IPS-18a (cell line): ENCODE data around the gene HYDIN.

Source experiments
- H3K27ac ChIP-seq: one replicate; pipeline ENCODE4 v1.5.1; 2013; ENCODE audit warnings: low read length
- H3K27me3 ChIP-seq: one replicate; pipeline ENCODE4 v1.6.1; 2013; ENCODE audit warnings: mild to moderate bottlenecking, low read length; ENCODE audit not compliant: control insufficient read depth, insufficient read depth
- H3K36me3 ChIP-seq: one replicate; pipeline ENCODE4 v1.6.1; 2013; ENCODE audit warnings: low read depth, low read length; ENCODE audit not compliant: control insufficient read depth
- H3K4me1 ChIP-seq: one replicate; pipeline ENCODE4 v1.6.1; 2013; ENCODE audit warnings: low read depth, low read length; ENCODE audit not compliant: control insufficient read depth
- H3K4me3 ChIP-seq: one replicate; pipeline ENCODE4 v1.5.1; 2013; ENCODE audit warnings: low read length
- H3K9ac ChIP-seq: one replicate; pipeline ENCODE4 v1.6.1; 2013; ENCODE audit warnings: mild to moderate bottlenecking, low read length, moderate library complexity
- H3K9me3 ChIP-seq: one replicate; pipeline ENCODE4 v1.6.1; 2013; ENCODE audit warnings: low read depth, low read length; ENCODE audit not compliant: control insufficient read depth

The HYDIN gene

GRCh38 chr16:70793851-70794502, 436.5 kb downstream of the HYDIN start:
- H3K27me3 ChIP-seq = no peaks in the 10 kb centered on the region
- no peak overlapping the region for H3K9ac ChIP-seq
- H3K36me3 ChIP-seq = peaks cover 4% of the 10 kb centered on the region
- no peak overlapping the region for H3K4me3 ChIP-seq
- H3K4me1 ChIP-seq = no peaks in the 10 kb centered on the region
- no peaks in the 10 kb centered on the region for H3K9me3 ChIP-seq
- no peak overlapping the region for H3K27ac ChIP-seq

DNA sequence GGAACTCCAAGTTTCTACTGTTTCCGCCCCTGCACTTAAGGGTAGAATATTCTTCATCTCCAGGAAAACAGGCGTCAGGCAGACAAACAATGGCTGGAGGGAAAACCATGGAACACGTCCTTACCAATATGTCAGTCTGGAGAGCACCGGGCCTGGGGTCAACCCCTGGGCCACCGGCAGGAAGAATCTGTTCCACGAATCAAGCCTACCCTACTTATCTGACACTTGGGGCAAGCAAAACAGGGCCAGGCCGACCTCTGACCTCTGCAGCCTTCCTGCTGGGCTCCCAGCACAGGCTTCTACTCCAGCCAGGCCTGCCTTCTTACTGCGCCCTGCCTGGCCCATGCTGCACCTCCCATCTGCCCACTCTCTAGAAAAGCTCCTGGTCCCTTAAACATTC, 439.7 kb downstream of the HYDIN start:
- H3K4me3 ChIP-seq = no peak overlapping the region
- H3K36me3 ChIP-seq = peaks cover 7% of the 10 kb centered on the region
- H3K27me3 ChIP-seq = no peaks in the 10 kb centered on the region
- no peaks in the 10 kb centered on the region for H3K4me1 ChIP-seq
- no peak overlapping the region for H3K27ac ChIP-seq
- no peak overlapping the region for H3K9ac ChIP-seq
- H3K9me3 ChIP-seq = no peaks in the 10 kb centered on the region

GRCh38 chr16:70789595-70790447, 440.7 kb downstream of the HYDIN start:
- no peak overlapping the region for H3K4me3 ChIP-seq

DNA sequence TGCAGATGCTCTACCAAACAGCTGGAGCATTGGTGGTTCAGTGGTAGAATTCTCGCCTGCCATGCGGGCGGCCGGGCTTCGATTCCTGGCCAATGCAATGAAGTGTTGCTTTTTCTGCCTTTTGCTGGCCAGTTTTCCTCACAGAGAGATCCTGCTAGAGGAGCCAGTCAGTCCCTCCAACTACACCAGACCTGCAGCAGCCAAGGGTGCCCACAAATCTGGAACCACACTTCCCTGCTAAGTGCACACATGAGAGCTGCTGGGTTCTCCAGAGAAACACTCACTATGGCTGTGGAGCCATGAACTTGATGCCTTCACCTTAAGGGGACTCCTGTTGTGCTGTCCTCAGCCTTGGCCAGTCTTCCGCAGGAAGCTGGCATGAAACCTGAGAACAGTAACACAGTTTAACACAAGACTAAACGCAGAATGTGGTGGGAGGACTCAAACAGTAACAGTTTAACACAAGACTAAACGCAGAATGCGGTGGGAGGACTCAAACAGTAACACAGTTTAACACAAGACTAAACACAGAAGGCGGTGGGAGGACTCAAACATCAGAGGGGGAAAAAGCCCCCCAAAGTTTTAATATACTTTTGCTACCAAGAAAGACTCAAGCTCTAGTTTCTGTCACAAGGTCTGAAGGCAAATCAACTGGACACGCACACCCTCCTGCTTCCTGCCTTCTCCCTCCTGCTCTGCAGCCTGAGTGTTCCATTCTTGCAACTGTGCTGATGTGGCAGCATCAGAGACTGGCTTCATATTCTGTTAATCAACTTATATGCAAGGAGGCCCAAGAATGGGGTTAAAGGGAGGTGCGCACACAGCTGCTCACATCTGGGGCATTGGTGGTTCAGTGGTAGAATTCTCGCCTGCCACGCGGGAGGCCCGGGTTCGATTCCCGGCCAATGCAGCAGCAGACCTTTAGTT, 441.6 kb downstream of the HYDIN start:
- Histone ChIP-seq H3K4me1 (no peaks in the 10 kb centered on the region), H3K9me3 (no peaks in the 10 kb centered on the region)

More at GRCh38 chr16:70789595-70790447, 440.7 kb downstream of the HYDIN start:
- Histone ChIP-seq H3K27me3 (no peaks in the 10 kb centered on the region), H3K27ac (no peak overlapping the region), H3K4me1 (no peaks in the 10 kb centered on the region), H3K36me3 (peaks cover 10% of the 10 kb centered on the region), H3K9ac (no peak overlapping the region), H3K9me3 (no peaks in the 10 kb centered on the region)

GRCh38 chr16:70786020-70786755, 444.3 kb downstream of the HYDIN start:
- Histone ChIP-seq H3K4me1 (no peaks in the 10 kb centered on the region), H3K36me3 (peaks cover 43% of the 10 kb centered on the region), H3K9me3 (no peaks in the 10 kb centered on the region), H3K27me3 (no peaks in the 10 kb centered on the region), H3K4me3 (no peak overlapping the region), H3K9ac (no peak overlapping the region), H3K27ac (no peak overlapping the region)

More for the DNA sequence above, 441.6 kb downstream of the HYDIN start:
- no peaks in the 10 kb centered on the region for H3K27me3 ChIP-seq
- H3K9ac ChIP-seq = no peak overlapping the region
- peaks cover 17% of the 10 kb centered on the region for H3K36me3 ChIP-seq
- H3K4me3 ChIP-seq = no peak overlapping the region
- H3K27ac ChIP-seq = no peak overlapping the region

- no peak overlapping the region for H3K4me3 ChIP-seq
- H3K9ac ChIP-seq = no peak overlapping the region
- H3K9me3 ChIP-seq = no peaks in the 10 kb centered on the region
- H3K36me3 ChIP-seq = peaks cover 53% of the 10 kb centered on the region
- no peaks in the 10 kb centered on the region for H3K27me3 ChIP-seq
- no peak overlapping the region for H3K27ac ChIP-seq
- no peaks in the 10 kb centered on the region for H3K4me1 ChIP-seq
Measured at GRCh38 chr16:70784692-70785555, 445.6 kb downstream of the HYDIN start.

DNA sequence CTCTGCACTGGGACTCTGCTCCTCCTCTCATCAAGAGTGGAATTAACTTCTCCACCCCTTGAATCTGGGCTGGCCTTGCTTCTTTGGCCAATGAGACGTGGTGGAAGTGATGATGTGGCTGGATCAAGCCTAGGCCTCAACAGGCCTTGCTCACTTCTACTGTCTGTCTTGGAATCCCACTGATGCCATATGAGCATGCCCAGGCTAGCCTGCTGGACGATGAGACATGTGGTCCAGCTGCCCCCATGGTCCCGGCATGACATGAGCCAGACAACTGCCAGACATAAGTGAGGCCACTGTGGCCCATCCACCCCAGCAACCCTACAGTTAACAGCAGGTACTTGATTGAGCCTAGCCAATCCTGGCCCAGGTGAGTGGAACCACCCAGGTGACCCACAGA, 448.3 kb downstream of the HYDIN start:
- Histone ChIP-seq H3K9me3 (no peaks in the 10 kb centered on the region), H3K27ac (no peak overlapping the region), H3K27me3 (no peaks in the 10 kb centered on the region), H3K4me3 (no peak overlapping the region), H3K9ac (no peak overlapping the region), H3K4me1 (no peaks in the 10 kb centered on the region), H3K36me3 (peaks cover 69% of the 10 kb centered on the region)

DNA sequence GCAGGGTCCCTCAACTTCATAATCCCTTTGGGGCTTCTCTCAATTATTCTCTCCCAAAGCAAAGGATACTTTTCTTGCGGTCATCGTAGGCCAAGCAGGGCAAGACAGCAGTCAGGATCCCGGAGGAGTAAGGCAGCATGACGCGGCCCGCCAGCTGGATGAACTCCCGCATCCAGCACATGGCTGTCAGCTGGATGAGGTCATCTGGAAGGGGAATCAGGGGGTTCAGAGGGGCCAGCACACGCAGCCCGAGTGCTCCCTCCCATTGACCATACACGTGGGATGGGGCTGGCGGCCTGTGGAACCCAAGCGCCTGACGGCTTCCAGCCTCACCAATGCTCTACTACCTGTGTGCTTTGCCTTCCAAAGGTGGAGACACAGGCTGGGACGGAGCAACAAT, 448.7 kb downstream of the HYDIN start:
- no peaks in the 10 kb centered on the region for H3K4me1 ChIP-seq
- no peaks in the 10 kb centered on the region for H3K27me3 ChIP-seq
- H3K9ac ChIP-seq = no peak overlapping the region
- H3K27ac ChIP-seq = no peak overlapping the region
- H3K4me3 ChIP-seq = no peak overlapping the region
- H3K36me3 ChIP-seq = peaks cover 70% of the 10 kb centered on the region
- H3K9me3 ChIP-seq = no peaks in the 10 kb centered on the region

GRCh38 chr16:70780546-70780945, 450.0 kb downstream of the HYDIN start:
- Histone ChIP-seq H3K27ac (no peak overlapping the region), H3K27me3 (no peaks in the 10 kb centered on the region), H3K9ac (no peak overlapping the region), H3K36me3 (peaks cover 63% of the 10 kb centered on the region), H3K4me3 (no peak overlapping the region), H3K4me1 (no peaks in the 10 kb centered on the region), H3K9me3 (no peaks in the 10 kb centered on the region)

DNA sequence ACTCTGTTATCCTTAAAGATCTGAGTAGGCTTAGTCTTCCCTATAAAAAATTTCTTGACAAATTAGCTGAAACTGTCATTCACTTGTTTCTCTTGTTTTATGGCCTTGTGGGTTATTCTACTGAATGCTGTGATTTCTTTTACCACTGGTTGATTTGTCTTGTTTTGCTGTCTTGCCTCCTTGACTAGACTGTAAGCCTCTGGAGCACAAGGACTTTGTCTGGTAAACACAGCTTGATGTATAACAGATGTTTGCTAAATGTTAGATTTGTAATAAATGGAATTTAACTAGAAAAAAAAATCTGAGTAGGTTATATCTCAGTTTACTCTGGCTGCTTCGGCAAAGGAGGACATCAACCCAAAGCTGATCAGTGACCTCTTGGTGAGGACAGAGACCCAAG, 451.2 kb downstream of the HYDIN start:
- Histone ChIP-seq H3K27ac (no peak overlapping the region), H3K4me3 (no peak overlapping the region), H3K27me3 (no peaks in the 10 kb centered on the region), H3K9ac (no peak overlapping the region), H3K4me1 (no peaks in the 10 kb centered on the region), H3K9me3 (no peaks in the 10 kb centered on the region), H3K36me3 (peaks cover 57% of the 10 kb centered on the region)
